GM18870 (cell line): ENCODE data around the gene NPW.
A peak's percentile ranks its signal among the peaks of the same experiment; 100 is the strongest.

Experiments
- ATAC-seq: cut with Tn5 transposase; IDR thresholded peaks from one replicate; pipeline ENCODE4 v1.9.1; 2021; ENCODE audit warnings: moderate library complexity; ENCODE audit not compliant: unreplicated experiment

The NPW gene

DNA sequence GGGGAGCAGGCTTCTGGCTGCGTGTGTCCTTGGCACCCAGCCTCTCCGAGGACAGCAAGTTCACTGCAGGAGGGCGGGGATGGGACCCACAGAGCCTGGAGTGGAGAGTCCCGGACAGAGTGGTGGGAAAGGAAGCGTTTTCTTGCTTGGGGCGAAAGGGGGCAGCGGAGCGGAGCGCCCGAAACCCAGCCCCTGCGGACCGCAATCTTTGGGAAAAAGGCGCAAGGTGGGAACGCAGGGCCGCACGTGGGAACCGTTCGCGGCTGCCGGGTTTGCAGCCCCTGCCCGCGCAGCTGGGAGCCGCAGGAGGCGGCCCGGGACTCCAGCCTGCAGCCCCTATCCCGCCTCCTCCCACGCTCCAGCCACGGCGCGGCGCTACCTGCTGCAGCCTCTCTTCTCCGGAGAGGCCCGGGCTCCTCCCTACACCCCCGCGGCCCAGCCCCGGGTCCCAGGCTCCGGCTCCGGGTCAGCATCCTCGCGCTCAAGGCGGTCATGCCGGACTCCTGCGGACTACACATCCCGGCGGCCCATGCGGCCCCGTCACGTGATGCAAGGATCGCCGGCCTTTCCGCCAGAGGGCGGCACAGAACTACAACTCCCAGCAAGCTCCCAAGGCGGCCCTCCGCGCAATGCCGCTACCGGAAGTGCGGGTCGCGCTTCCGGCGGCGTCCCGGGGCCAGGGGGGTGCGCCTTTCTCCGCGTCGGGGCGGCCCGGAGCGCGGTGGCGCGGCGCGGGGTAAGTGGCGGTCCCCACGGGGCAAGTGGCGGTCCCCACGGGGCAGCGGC lies 27.9 kb downstream of the NPW start, which contains the start of the genes NTHL1 and TSC2:
Gene NTHL1 (minus strand): TSS at position 505 of the 786 bp plus-strand sequence. CDS start 11 bp downstream, at position 494.
Gene TSC2 (plus strand): TSS at position 656 of the 786 bp plus-strand sequence. CDS start 631 bp downstream, outside the sequence.
- peak; percentile 84 for ATAC-seq

- ATAC-seq, result no peak
Observed at GRCh38 chr16:2048116-2048543, 28.5 kb downstream of the NPW start.

DNA sequence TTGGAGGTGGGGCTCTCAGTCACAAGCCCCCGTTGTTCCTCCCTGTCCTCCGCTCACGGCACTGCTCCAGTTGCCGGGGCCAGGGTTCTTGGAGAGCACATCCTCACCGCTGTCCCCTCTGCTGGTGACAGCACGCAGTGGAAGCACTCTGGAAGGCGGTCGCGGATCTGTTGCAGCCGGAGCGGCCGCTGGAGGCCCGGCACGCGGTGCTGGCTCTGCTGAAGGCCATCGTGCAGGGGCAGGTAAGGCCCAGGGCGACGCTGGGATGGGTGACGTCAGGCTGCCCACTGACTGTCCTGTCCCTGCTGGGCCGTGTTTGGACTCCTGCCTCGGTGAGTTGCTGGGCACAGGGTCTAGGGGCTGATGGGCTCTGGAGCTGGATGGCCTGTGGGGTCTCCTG lies 33.6 kb downstream of the NPW start:
- ATAC-seq, result no peak

DNA sequence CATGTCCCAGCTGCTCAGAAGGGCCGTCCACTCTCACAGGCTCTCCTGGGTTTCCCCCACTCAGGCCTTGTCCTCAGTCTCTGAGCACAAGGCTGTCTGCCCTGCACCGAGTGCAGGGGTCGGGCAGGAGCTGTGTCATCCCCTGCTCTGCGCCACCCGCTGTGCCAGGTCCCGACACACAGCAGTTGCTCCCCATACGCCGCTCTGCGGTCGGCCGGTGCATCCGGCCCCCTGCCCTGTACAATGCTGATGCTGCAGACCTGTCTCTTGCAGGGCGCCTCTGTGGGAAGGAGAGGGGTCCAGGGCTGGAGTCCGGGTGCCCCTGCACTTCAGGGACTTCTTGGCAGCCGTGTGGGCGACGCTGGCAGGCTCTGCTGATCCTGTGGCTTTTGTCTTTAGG lies 34.3 kb downstream of the NPW start:
- no peak for ATAC-seq

- no peak for ATAC-seq
Observed at GRCh38 chr16:2054543-2055245, 35.1 kb downstream of the NPW start.

DNA sequence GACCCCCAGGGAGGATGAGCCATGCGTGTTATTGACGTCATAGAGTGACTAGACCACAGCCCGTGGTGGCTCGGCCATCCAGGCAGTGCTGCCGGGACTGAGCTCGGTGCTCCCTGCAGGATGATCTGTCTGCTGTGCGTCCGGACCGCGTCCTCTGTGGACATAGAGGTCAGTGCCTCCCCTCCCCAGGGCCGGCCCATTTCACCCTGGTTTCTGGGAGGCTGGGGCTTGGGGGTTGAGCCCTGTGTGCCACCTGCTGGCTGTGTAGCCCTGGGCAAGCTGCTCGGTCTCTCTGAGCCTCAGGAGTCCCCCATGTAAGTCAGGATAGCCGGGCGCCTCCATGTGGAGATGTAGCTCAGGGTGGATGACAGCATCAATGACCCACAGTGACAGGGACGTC lies 36.5 kb downstream of the NPW start:
- ATAC-seq, result no peak

DNA sequence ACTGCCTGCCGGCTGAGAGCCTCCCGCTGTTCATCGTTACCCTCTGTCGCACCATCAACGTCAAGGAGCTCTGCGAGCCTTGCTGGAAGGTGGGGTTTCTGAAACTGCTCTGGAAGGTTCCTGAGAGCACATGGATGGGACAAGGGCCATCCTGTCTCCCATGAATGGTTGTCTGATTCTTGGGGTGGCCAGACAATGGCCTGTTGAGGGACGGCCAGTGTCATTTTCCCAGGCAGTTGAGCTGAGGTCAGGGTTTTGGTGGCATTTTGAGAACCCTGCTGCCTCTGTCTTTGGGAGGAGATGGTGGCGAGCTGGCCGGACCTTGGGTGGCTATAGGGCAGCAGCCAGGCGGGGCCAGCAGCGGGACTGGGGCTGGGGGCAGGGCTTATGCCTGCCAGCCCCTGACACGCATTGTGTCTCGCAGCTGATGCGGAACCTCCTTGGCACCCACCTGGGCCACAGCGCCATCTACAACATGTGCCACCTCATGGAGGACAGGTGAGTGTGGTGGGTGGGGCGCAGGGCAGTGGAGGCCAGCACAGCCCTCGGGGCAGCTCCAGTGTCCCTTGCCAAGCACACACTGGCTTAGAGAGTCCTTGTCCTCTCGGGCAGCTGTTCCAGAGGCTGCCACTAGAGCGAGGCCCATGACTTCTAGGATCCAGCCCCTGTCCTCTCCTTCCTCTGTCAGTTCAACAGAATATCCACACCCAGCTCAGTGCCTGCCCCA lies 37.3 kb downstream of the NPW start:
- no peak for ATAC-seq

- ATAC-seq, result no peak
Observed at GRCh38 chr16:2057438-2057837, 37.9 kb downstream of the NPW start.

DNA sequence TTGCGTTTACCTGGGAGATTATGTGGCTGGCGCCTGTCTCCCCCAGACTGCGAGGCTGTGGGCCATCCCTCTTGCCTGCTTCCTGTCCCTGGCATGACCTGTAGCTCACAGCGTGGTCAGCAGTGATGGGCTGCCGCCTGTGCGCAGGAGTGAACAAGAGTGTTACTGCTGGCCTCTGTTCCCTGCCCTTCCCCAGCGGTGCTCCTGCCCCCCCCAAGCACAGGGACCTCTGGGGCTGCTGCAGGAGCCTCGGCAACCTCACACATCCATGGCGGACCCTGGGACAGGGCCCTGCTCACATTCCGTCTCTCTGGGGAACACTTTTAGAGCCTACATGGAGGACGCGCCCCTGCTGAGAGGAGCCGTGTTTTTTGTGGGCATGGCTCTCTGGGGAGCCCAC lies 38.8 kb downstream of the NPW start:
- ATAC-seq, result no peak

GRCh38 chr16:2058872-2059271 lies 39.3 kb downstream of the NPW start:
- no peak for ATAC-seq

GRCh38 chr16:2060346-2060745 lies 40.8 kb downstream of the NPW start:
- no peak for ATAC-seq

- ATAC-seq, result no peak
Observed at GRCh38 chr16:2061023-2061422, 41.4 kb downstream of the NPW start.

DNA sequence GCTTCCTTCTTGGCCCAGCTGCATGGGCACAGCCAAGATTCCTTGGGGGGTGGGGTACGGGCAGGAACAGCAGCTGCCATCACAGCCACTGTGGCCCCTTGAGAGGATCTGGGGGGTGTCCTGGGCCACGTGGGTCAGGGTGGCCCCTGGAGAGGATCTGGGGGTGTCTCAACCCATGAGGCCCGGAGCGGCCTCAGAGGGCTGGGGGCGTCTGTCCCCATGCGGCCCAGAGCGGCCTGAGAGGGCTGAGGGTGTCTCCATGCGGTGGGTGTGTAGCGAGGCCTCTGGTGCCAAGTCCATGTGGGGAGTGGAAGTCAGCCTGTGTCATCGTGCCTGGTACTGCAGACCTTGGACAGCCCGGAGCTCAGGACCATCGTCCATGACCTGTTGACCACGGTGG lies 41.9 kb downstream of the NPW start:
- no peak for ATAC-seq

DNA sequence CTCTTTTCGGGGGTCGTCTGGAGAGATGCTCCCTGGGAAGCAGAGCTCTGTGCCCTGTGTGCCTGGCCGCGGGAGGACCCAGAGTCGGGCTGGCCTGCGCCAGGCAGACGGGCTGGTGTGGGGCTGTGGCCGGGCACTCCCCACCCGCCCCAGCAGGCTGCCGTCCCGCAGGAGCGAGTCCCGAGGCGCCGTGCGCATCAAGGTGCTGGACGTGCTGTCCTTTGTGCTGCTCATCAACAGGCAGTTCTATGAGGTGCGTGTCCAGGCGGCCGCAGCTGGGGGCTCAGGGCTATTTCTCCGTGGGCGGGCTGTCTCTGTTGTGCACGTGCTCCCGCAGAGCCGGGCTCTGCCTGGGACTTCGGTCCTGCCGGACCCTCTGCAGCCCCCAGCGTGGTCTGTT lies 43.2 kb downstream of the NPW start:
- no peak for ATAC-seq

GRCh38 chr16:2063861-2064260 lies 44.3 kb downstream of the NPW start:
- no peak for ATAC-seq

- no peak for ATAC-seq
Observed at GRCh38 chr16:2064368-2064945, 44.9 kb downstream of the NPW start.

DNA sequence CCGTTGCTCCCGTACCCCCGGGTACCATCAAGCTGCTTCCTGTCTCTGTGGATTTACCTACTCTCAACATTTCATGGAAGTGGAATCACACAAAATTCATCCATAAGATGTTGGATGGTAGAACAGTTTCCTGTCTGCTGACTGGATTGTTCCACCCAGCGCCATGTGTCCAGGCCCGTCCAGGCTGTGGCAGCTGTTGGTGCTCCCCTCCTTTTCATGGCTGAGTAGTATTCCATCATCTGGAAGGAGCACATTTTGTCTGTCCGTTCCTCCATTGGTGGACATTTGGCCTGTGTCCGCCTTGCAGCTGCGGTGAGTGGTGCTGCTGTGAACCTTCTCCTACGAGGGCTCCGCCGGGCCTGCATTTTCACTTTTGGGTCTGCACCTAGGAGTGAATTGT lies 46.6 kb downstream of the NPW start:
- ATAC-seq, result no peak
